ENCODE data around the gene MAG.
"Not testable (repeated sequence)": the region's sequence is repeated elsewhere in the genome, so short reads cannot be mapped to it uniquely, and the experiment has no call there.

Gene MAG

DNA sequence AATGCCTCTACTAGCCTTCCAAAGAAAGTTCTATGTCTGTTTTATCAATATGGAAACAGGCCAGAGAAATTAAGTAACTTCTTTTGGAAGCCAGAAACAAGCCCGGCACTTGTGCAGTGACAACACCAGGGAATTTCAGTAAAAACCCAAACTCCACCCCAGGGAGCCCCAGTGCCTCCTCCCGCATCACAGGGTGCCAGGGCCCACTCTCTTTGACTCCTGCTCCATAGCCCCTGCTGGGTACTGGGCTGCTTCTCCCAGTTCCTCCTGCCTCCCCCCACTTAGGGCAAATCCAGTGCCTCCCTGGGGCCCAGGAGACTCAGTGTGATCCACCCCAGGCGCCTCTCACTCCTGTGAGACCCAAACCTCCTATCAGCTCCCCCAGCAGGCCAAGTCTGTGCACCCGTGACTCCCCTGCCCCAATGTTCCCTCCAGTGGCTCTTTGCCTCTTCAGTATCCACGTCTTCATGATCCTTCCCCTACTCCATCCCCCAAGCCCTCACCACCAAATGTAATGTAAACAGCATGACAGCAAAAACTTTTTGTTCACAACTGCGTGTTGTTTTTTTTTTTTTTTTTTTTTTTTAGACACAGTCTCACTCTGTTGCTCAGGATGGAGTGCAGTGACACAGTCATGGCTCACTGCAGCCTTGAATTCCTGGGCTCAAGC, 64.0 kb downstream of the MAG start:
- TF ChIP-seq POLR2AphosphoS5 (IDR thresholded peaks at IDR 0.05; ENCODE audit: borderline replicate concordance, low read depth, low read length) (no peak), FOXP2 (optimal IDR thresholded peaks at IDR 0.05; ENCODE audit: control extremely low read depth, extremely low read length, insufficient read depth) (no peak), EZH2 (IDR thresholded peaks at IDR 0.05) (no peak)
- Histone ChIP-seq H3K9me3 (ENCODE audit: low read depth, low read length) (no peaks in the 10 kb centered on the region), H3K27ac (no peak overlapping the region), H3K36me3 (ENCODE audit: insufficient read depth, low read length) (no peaks in the 10 kb centered on the region), H3K9ac (ENCODE audit: insufficient read length) (no peak overlapping the region), H3K4me3 (no peak overlapping the region)
- DNase-seq (ENCODE audit: low read depth, low spot score) = no peak

DNA sequence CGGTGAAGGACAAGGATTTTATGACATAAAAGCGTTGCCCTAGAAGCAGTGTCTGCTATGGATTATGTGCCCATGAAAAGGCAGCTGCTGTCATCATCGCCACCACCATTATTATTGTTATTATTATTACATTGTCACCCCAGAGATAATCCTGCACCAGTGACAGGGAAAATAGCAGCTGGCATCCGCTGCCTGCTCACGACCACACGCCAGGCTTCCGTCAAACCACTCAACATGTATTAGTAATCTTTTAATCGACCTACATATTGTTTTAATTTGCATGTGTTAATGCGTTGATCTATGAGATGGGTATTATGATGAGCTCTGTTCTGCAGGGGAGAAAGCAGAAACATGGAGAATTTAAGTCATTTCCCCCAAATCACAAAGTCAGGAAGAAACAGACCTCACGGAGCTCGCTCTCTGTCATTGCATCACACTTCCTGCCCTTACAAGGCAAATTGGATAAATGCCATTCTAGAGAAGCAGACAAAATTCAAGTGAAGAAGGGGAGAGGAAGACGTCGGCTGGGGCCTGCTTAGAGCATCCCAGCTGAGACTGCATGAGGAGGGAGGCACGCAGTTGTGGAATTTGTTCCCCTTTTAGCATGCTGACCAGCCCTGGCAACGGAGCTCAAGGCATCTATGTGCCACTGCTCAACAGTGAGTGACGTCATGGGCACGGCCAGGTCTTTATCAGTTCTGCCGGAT, 66.1 kb downstream of the MAG start, which contains the start of gene FFAR3:
Gene FFAR3 (plus strand): TSS at position 594 of the 707 bp plus-strand sequence. CDS start 431 bp downstream, outside the sequence.
- Histone ChIP-seq H3K4me3 (0 out of 2 replicates have a peak within 1 kb of the TSS, but pooled peaks have one; percentile 11), H3K9ac (ENCODE audit: insufficient read length) (no peak within 1 kb of the TSS), H3K9me3 (ENCODE audit: low read depth, low read length) (no peaks in the 10 kb centered on the region), H3K36me3 (ENCODE audit: insufficient read depth, low read length) (no peaks in the 10 kb centered on the region), H3K27ac (no peak within 1 kb of the TSS)
- no peak for DNase-seq (ENCODE audit: low read depth, low spot score)
- TF ChIP-seq FOXP2 (optimal IDR thresholded peaks at IDR 0.05; ENCODE audit: control extremely low read depth, extremely low read length, insufficient read depth) (no peak), POLR2AphosphoS5 (IDR thresholded peaks at IDR 0.05; ENCODE audit: borderline replicate concordance, low read depth, low read length) (no peak), EZH2 (IDR thresholded peaks at IDR 0.05) (no peak)

DNA sequence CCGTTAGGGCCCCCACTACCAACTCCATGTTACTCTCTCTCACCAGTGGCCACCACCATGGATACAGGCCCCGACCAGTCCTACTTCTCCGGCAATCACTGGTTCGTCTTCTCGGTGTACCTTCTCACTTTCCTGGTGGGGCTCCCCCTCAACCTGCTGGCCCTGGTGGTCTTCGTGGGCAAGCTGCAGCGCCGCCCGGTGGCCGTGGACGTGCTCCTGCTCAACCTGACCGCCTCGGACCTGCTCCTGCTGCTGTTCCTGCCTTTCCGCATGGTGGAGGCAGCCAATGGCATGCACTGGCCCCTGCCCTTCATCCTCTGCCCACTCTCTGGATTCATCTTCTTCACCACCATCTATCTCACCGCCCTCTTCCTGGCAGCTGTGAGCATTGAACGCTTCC, 66.9 kb downstream of the MAG start:
- H3K4me3 ChIP-seq; H3K9me3 ChIP-seq (ENCODE audit: low read depth, low read length); DNase-seq (ENCODE audit: low read depth, low spot score); H3K36me3 ChIP-seq (ENCODE audit: insufficient read depth, low read length); H3K9ac ChIP-seq (ENCODE audit: insufficient read length); H3K27ac ChIP-seq: not testable (repeated sequence)

DNA sequence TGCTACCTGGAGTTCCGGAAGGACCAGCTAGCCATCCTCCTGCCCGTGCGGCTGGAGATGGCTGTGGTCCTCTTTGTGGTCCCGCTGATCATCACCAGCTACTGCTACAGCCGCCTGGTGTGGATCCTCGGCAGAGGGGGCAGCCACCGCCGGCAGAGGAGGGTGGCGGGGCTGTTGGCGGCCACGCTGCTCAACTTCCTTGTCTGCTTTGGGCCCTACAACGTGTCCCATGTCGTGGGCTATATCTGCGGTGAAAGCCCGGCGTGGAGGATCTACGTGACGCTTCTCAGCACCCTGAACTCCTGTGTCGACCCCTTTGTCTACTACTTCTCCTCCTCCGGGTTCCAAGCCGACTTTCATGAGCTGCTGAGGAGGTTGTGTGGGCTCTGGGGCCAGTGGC, 67.4 kb downstream of the MAG start:
- not testable (repeated sequence) for DNase-seq (ENCODE audit: low read depth, low spot score); H3K9me3 ChIP-seq (ENCODE audit: low read depth, low read length); H3K36me3 ChIP-seq (ENCODE audit: insufficient read depth, low read length); H3K27ac ChIP-seq; H3K4me3 ChIP-seq; H3K9ac ChIP-seq (ENCODE audit: insufficient read length)

DNA sequence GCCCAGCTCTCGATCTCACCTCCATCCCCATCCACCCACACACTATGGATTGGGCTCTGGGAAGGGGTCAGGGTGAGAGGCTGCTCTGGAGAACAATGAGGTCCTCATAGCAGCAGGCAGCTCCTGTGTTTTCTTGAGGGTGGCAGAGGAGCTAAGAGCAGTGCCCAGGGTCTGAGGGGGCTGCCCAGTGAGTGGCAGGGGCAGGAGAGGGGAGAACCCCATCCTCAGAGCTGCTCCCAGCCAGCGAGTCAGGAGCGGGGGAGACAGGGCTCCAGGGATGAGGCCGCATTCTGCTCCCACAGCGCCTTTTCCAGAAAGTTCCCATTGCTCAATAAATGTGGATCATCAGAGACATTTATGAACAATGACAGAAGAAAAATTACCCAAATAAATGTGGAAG, 68.1 kb downstream of the MAG start:
- not testable (repeated sequence) for DNase-seq (ENCODE audit: low read depth, low spot score); H3K36me3 ChIP-seq (ENCODE audit: insufficient read depth, low read length); H3K9ac ChIP-seq (ENCODE audit: insufficient read length); H3K27ac ChIP-seq; H3K9me3 ChIP-seq (ENCODE audit: low read depth, low read length); H3K4me3 ChIP-seq

DNA sequence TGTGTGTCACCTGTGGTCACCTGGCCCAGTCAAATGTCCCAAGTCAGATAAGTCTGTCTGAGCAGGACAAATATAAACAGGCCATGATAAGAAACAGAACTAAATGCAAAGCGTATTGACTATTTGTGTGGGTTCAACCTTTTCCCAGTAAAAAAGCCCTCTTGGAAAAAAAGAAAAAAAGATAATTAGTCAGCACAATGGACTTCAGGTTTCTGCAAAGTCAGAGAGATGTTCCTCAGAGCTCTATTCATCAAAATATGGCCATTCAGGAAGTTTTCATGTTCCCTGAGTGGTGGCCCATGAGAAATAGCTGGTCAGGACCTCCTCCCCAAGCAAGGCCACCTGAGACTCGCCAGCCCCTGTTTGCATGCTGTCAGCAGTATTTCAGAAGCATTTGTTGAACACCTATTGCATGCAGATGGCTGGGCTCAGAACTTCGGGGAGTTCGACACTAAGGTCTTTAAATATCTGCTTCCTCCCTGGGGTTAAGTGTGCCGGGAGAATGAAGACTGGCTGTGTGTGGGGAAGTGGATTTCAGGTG, 69.0 kb downstream of the MAG start:
- TF ChIP-seq POLR2AphosphoS5 (IDR thresholded peaks at IDR 0.05; ENCODE audit: borderline replicate concordance, low read depth, low read length) (no peak), FOXP2 (optimal IDR thresholded peaks at IDR 0.05; ENCODE audit: control extremely low read depth, extremely low read length, insufficient read depth) (no peak), EZH2 (IDR thresholded peaks at IDR 0.05) (no peak)
- Histone ChIP-seq H3K27ac (no peak overlapping the region), H3K9ac (ENCODE audit: insufficient read length) (no peak overlapping the region), H3K4me3 (no peak overlapping the region), H3K9me3 (ENCODE audit: low read depth, low read length) (no peaks in the 10 kb centered on the region), H3K36me3 (ENCODE audit: insufficient read depth, low read length) (no peaks in the 10 kb centered on the region)
- no peak for DNase-seq (ENCODE audit: low read depth, low spot score)

DNA sequence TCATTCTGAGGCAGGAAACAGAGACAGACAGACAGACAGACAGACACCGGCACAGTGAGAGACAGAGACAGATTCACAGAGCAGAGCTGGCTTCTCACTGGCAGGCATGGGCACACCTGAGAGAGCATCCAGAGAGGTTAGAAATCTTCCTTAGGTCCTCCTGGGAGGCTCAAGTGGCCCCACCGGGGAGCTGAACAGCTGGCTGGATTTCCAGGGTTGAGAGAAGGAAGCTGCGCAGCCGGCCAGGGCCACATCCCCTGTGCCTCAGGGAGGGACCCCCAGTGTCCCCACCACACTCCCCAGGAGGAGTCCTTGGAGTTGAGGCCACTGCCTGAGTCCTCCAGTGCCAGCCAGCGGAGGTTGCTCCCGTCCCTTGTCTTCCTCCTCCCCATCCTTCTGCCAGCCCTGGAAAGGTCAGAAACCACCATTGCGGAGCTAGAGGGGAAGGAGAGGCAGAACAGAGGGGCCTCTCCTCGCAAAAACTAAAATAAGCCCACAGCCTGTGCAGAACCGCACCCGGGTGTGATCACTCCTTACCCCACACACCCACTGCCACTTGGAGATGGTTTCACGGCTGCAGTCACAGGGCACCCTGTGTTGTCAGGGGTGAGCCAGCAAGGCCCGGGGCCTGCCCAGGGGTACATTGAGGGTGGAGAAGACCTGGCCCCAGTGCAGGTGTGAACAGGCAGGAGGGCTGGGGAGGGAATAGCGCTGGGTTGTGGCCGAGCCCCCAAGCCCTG, 70.5 kb downstream of the MAG start:
- no peak overlapping the region for H3K27ac ChIP-seq
- DNase-seq (ENCODE audit: low read depth, low spot score) = no peak
- no peak overlapping the region for H3K9ac ChIP-seq (ENCODE audit: insufficient read length)
- TF ChIP-seq POLR2AphosphoS5 (IDR thresholded peaks at IDR 0.05; ENCODE audit: borderline replicate concordance, low read depth, low read length) = no peak
- TF ChIP-seq FOXP2 (optimal IDR thresholded peaks at IDR 0.05; ENCODE audit: control extremely low read depth, extremely low read length, insufficient read depth) = no peak
- TF ChIP-seq EZH2 (IDR thresholded peaks at IDR 0.05) = no peak
- no peaks in the 10 kb centered on the region for H3K9me3 ChIP-seq (ENCODE audit: low read depth, low read length)
- no peak overlapping the region for H3K4me3 ChIP-seq
- H3K36me3 ChIP-seq (ENCODE audit: insufficient read depth, low read length) = no peaks in the 10 kb centered on the region

DNA sequence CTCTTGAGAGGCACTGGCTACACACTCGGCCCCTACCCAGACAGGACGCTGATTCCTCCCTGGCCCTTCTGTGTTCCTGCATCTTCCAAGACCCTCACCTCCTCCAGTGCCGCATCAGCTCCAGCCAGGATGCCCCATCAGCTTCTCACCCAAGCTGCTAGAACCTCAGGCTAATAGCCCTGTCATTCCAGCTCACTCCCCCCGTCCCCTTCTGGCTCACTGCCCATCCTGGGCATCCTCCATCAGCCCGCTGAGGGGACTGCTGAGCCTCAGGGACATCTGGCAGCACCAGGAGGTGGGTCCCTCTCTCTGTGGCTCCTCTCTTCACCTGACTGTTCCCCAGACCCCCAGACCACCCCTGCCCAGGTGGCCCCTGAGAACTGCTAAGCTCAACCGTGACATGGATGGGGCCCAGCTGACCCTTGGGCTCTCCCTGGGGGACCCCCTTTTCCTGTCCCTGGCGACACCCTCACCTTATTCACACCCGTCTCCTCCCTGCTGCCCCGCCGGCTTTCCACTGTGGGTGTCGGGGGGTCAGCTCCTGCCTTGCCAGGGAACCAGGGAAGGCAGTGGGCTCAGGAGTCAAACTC, 71.1 kb downstream of the MAG start:
- no peak for DNase-seq (ENCODE audit: low read depth, low spot score)
- no peak for TF ChIP-seq POLR2AphosphoS5 (IDR thresholded peaks at IDR 0.05; ENCODE audit: borderline replicate concordance, low read depth, low read length)
- no peak overlapping the region for H3K4me3 ChIP-seq
- H3K9ac ChIP-seq (ENCODE audit: insufficient read length) = no peak overlapping the region
- H3K9me3 ChIP-seq (ENCODE audit: low read depth, low read length) = no peaks in the 10 kb centered on the region
- H3K27ac ChIP-seq = no peak overlapping the region
- no peaks in the 10 kb centered on the region for H3K36me3 ChIP-seq (ENCODE audit: insufficient read depth, low read length)

Measured in SK-N-MC (cell line).